ENCODE measurements around the gene INIP. TPM values are rescaled to one million over a fixed set of nuclear protein-coding genes. Genes with fewer than 3 reads are reported as not detected.

INIP gene
- total RNA-seq, 1 donor from 2014 or later = 17.1 TPM

- no peaks in the 10 kb centered on the region for H3K36me3 ChIP-seq (ENCODE audit: control insufficient read depth, insufficient read depth, low read length)
- DNase-seq (ENCODE audit: low read depth) = no peak
- H3K4me3 ChIP-seq (ENCODE audit: low read depth, low read length) = no peak overlapping the region
- TF ChIP-seq, protein P1, sequence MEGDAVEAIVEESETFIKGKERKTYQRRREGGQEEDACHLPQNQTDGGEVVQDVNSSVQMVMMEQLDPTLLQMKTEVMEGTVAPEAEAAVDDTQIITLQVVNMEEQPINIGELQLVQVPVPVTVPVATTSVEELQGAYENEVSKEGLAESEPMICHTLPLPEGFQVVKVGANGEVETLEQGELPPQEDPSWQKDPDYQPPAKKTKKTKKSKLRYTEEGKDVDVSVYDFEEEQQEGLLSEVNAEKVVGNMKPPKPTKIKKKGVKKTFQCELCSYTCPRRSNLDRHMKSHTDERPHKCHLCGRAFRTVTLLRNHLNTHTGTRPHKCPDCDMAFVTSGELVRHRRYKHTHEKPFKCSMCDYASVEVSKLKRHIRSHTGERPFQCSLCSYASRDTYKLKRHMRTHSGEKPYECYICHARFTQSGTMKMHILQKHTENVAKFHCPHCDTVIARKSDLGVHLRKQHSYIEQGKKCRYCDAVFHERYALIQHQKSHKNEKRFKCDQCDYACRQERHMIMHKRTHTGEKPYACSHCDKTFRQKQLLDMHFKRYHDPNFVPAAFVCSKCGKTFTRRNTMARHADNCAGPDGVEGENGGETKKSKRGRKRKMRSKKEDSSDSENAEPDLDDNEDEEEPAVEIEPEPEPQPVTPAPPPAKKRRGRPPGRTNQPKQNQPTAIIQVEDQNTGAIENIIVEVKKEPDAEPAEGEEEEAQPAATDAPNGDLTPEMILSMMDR (IDR thresholded peaks at IDR 0.05; ENCODE audit: insufficient read depth, low read length, severe bottlenecking) = no peak
- no peak for FAIRE-seq
- H3K27me3 ChIP-seq (ENCODE audit: control insufficient read depth, insufficient read depth, low read length) = no peaks in the 10 kb centered on the region
These were observed 63.6 kb downstream of the INIP start for GRCh38 chr9:112654282-112654681.

DNA sequence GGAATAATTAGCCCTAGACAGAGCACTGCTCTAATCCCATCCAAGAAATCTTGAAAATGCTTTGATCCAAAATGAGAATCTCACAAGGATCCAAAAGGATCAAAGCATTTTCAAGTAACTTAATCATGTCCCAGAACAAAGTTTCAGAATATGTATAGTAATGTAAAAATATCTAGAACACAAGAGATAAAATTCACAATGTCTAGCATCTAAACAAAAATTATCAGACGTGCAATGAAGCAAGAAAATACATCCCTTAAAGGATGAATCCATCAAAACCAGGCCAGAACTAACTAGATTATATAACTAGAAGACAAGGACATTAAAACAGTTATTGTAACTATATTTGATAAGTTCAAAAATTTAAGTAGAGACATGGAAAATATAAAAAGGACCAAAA is 69.3 kb downstream of the INIP start:
- Histone ChIP-seq H3K4me3 (ENCODE audit: low read depth, low read length) (no peak overlapping the region), H3K27me3 (ENCODE audit: control insufficient read depth, insufficient read depth, low read length) (no peaks in the 10 kb centered on the region), H3K36me3 (ENCODE audit: control insufficient read depth, insufficient read depth, low read length) (no peaks in the 10 kb centered on the region)
- TF ChIP-seq, protein P1 (IDR thresholded peaks at IDR 0.05; ENCODE audit: insufficient read depth, low read length, severe bottlenecking) = no peak
- no peak for FAIRE-seq
- no peak for DNase-seq (ENCODE audit: low read depth)

DNA sequence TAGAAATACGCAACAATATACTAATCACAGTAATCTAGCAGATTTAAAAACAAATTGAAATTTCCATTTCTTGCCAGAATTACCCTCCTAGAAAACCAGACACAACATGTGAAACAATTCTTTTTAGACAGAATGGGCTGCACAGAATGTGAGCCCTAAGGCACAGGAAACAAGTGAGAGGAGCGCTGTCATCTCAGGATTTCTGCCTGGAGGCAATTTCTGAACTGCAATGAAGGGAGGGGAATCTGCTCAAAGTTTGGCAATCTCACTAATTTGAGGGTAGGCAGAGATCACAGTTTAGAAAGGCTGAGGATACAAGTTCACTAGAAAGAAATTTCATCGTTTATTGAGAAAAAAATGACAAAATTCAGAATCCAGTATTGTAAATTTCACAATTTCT is 70.3 kb downstream of the INIP start:
- TF ChIP-seq, protein P1 (IDR thresholded peaks at IDR 0.05; ENCODE audit: insufficient read depth, low read length, severe bottlenecking) = no peak
- no peaks in the 10 kb centered on the region for H3K27me3 ChIP-seq (ENCODE audit: control insufficient read depth, insufficient read depth, low read length)
- no peak overlapping the region for H3K4me3 ChIP-seq (ENCODE audit: low read depth, low read length)
- FAIRE-seq = no peak
- DNase-seq (ENCODE audit: low read depth) = peak; percentile 9
- H3K36me3 ChIP-seq (ENCODE audit: control insufficient read depth, insufficient read depth, low read length) = no peaks in the 10 kb centered on the region

DNA sequence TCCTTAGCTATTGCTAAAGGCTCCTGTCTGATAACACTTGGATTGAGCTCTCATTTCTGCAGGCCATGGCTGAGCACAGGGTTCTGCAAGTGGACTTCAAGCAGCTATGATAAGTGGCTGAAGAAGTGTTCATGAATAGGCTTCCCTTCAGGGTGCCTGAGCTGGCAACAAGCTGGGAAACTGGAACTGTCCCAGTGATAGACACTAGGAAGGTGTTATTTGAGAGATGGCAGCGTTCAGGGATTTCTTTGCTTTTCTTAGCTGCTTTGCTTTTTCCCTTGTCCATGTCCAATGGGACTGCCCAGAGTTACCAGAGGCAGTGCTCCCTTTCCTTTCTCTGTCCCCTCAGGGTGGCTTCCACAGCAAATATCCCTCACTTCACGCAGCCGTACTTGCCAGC is 75.8 kb downstream of the INIP start:
- FAIRE-seq = no peak

DNA sequence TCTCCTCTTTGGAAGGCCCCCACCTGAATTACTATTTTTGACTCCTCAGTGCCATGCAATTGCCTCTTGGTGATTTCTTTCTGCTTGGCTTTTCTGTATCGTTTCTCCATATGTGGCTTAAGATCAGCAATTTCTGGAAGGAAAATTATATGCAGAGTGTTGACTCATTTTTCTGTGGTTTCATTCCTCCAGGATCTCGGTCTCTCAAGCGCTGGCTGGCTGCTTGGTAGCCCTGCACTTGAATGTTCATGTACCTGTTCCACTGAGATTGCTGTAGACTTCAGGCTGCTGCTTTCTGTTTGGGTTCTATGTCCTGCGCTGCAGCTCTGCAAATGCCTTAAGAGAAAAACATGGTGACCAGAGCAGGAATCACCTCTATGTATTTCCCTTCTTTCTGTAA is 77.6 kb downstream of the INIP start:
- TF ChIP-seq, protein P1 (IDR thresholded peaks at IDR 0.05; ENCODE audit: insufficient read depth, low read length, severe bottlenecking) = no peak
- FAIRE-seq (no peak), DNase-seq (ENCODE audit: low read depth) (no peak)
- Histone ChIP-seq H3K36me3 (ENCODE audit: control insufficient read depth, insufficient read depth, low read length) (no peaks in the 10 kb centered on the region), H3K4me3 (ENCODE audit: low read depth, low read length) (no peak overlapping the region), H3K27me3 (ENCODE audit: control insufficient read depth, insufficient read depth, low read length) (no peaks in the 10 kb centered on the region)

More for the DNA sequence above, 75.8 kb downstream of the INIP start:
- Histone ChIP-seq H3K36me3 (ENCODE audit: control insufficient read depth, insufficient read depth, low read length) (no peaks in the 10 kb centered on the region), H3K27me3 (ENCODE audit: control insufficient read depth, insufficient read depth, low read length) (no peaks in the 10 kb centered on the region), H3K4me3 (ENCODE audit: low read depth, low read length) (no peak overlapping the region)
- TF ChIP-seq, protein P1 (IDR thresholded peaks at IDR 0.05; ENCODE audit: insufficient read depth, low read length, severe bottlenecking) = no peak
- DNase-seq (ENCODE audit: low read depth) = no peak

Other genes with a start within 250 kb of the INIP start
- 1.8 TPM in 2 replicates for gene KIAA1958, start 231.3 kb downstream of the INIP start, total RNA-seq
- gene SNX30, start 32.6 kb upstream of the INIP start, total RNA-seq = 7.0 and 13.2 TPM in 2 replicates
- not detected in 2 replicates for gene SLC46A2, start 172.8 kb upstream of the INIP start, total RNA-seq